HG02852 (cell line): Measurements from ENCODE around the gene MAGI1.
"Not testable (repeated sequence)": the region's sequence is repeated elsewhere in the genome, so short reads cannot be mapped to it uniquely, and the experiment has no call there.

ENCODE experiments used
- ATAC-seq: cut with Tn5 transposase; IDR thresholded peaks from one replicate; pipeline ENCODE4 v1.9.1; 2021; ENCODE audit warnings: mild to moderate bottlenecking, moderate library complexity; ENCODE audit not compliant: unreplicated experiment

The MAGI1 gene

GRCh38 chr3:65914740-65915367 is 123.9 kb downstream of the MAGI1 start:
- no peak for ATAC-seq

- no peak for ATAC-seq
Observed at GRCh38 chr3:65914032-65914739, 124.5 kb downstream of the MAGI1 start.

GRCh38 chr3:65912647-65913046 is 126.1 kb downstream of the MAGI1 start:
- no peak for ATAC-seq

GRCh38 chr3:65908588-65908987 is 130.1 kb downstream of the MAGI1 start:
- no peak for ATAC-seq

- no peak for ATAC-seq
Observed at GRCh38 chr3:65907232-65908130, 131.2 kb downstream of the MAGI1 start.

DNA sequence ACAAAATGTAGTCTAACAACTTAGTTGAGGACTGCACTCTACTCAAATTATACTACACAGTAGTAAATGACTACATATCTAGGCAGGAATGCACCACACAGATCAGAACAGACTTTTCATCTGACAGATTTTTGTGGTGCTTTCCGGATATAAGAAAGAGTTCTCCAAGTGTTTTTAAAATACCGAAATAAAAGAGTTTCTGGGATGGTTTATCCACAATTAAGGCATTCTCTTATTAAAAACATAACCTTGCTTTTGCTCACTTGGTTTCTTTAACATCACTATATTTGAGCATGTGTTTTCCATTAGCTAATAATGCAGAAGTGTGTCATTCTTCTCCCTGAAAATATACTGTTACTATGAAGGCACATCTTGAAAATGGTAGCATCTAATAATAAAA is 132.9 kb downstream of the MAGI1 start:
- no peak for ATAC-seq

DNA sequence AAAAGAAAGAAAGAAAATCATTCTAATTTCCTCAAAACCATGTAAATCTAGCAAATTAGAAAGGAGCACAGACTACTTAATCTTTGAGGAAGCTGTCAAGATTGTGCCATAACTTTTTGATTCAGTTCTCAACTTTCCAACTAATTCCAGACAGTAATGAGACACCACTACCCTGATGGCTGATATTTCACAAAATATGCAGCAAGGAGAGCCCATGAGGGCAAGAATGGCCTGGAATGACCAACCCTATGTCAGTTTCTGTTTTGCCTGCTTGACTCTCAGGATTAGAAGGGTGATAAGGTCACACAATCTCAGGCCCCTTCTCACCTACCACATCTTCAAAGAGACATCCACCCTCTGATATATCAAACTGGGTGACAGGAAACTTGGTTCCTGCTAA is 134.7 kb downstream of the MAGI1 start:
- ATAC-seq: no peak

GRCh38 chr3:65902304-65902793 is 136.4 kb downstream of the MAGI1 start:
- no peak for ATAC-seq

DNA sequence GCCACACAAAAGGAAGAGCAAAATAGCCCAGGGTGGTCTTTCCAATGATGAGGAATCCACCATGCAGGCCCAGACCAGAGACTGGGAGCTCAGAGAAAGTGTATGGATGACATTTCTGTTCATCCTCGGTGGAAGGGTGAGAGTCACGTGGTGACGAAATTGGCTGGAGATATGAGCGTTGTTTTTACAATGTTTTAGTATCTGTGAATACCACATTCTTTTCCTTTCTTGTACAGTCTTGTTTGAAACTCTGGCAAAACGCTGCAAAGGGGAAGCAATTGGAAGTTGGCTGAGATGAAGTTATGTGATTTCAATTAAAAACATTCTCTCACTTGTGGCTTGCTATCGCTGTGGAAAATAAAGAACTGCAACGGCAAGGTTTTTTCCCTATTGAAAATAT is 137.5 kb downstream of the MAGI1 start:
- no peak for ATAC-seq

- ATAC-seq: no peak
Observed at GRCh38 chr3:65899226-65899625, 139.5 kb downstream of the MAGI1 start.

DNA sequence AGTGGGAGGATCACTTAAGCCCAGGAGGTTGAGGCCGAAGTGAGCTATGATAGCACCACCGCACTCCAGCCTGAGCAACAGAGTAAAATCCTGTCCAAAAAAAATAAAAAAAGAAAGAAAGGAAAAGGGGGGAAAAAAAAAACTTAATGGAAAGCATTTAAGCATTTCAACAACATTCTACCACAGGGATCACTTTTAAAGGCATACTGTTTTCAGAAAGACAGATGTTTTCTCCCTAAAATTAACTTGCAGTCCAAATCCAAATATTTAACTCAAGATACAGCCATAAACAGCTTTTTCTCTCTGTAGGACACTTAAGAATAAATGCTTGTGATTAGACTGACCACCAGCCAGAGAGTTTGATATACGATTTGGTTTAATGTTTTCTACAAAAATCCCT is 141.0 kb downstream of the MAGI1 start:
- no peak for ATAC-seq

- ATAC-seq: no peak
Observed at GRCh38 chr3:65896321-65896720, 142.4 kb downstream of the MAGI1 start.

- no peak for ATAC-seq
Observed at GRCh38 chr3:65894679-65895453, 143.9 kb downstream of the MAGI1 start.

GRCh38 chr3:65894126-65894525 is 144.6 kb downstream of the MAGI1 start:
- no peak for ATAC-seq

DNA sequence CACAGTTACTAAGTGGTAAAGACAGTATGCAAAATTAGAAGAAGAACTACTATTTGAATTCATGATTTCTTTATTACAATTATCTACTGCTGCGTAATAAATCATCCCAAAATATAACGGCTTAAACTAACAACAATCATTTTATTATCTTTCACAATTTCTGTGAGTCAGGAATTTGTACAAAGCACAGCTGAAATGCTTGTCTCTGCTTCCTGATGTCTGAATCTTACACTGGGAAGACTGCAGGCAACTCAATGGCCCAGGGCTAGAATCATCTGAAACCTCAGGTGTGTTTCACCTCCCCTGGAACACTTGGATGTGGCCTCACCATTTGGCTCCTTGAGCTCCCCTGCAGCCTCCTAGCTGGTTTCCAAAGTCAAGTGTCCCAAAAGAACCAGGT is 145.1 kb downstream of the MAGI1 start:
- no peak for ATAC-seq

DNA sequence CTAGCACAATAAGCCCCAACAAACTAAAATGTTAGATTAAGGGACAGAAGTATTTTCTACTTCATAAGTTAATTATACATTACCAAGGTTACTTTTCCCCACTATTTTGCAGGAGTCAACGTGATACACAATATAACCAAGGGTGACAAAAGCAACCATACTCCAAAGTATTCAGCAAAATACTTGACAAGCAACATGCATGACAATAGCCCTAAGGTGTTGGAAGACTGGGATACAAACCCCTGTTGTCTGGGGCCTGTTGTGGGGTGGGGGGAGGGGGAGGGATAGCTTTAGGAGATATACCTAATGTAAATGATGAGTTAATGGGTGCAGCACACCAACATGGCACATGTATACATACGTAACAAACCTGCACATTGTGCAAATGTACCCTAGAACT is 147.2 kb downstream of the MAGI1 start:
- not testable (repeated sequence) for ATAC-seq

DNA sequence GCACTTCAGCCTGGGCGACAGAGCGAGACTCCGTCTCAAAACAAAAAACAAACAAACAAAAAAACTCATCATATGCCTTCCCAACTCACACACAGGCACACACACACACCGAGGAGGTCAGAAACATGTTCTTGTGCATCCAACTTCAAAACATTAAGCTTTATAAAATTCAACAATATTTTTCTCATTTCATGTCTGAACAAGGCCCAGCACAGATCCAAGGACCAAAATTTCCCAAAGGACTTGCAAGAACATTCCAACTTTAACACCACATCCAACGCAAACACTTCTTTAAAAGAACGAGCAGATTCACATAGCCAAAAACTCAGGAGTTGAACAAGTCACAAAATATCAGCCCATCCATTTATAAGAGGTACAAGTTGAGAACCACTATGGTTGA is 148.4 kb downstream of the MAGI1 start:
- no peak for ATAC-seq

DNA sequence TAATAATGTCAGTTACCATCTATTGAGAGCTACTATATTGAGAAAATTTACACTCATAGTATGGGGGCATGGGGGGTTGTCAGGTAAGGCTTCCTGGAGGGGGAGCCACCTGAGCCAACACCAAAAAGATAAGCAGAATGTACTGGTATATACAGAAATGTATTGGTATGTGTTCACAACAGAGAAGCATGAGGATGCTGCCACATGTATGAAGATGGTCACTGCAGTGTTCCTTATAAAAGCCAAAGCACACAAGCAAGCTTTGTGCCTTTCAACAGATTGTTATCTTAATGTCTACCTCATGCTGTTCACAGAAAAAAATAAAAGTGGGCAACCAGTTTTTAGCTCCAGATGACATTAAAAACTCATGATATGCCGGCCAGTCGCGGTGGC is 149.0 kb downstream of the MAGI1 start:
- no peak for ATAC-seq

- ATAC-seq: peak; percentile 52
Observed at GRCh38 chr3:65888980-65889706, 149.6 kb downstream of the MAGI1 start.

DNA sequence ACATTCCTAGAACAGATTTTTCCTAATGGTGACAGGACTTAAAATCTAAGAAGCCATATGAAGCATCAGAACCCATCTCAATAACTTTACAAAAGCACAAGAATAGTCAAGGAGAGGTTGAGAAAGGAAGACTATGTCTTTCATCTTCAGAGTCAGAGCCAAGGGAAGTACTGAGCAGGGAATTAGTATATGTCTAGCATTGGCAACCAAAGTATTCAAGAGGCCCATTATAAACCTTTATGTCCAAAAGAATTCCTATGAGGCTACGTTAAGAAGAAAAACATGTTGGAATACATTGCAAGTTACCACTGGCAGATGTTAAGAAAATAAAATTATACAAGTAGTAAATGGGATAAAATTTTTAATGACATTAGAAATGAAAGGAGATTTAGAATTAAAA is 150.5 kb downstream of the MAGI1 start:
- ATAC-seq: no peak
